GM12873 (cell line): ENCODE measurements around the gene PSMD1.

Source experiments
- TF ChIP-seq, protein P1 (sequence below): IDR thresholded peaks from 2 replicates; pipeline ENCODE4 v1.5.1; 2012; ENCODE audit warnings: low read depth, mild to moderate bottlenecking, moderate library complexity, low read length, control low read depth; ENCODE audit not compliant: insufficient read depth; ENCODE audit errors: missing control alignments

PSMD1 gene

DNA sequence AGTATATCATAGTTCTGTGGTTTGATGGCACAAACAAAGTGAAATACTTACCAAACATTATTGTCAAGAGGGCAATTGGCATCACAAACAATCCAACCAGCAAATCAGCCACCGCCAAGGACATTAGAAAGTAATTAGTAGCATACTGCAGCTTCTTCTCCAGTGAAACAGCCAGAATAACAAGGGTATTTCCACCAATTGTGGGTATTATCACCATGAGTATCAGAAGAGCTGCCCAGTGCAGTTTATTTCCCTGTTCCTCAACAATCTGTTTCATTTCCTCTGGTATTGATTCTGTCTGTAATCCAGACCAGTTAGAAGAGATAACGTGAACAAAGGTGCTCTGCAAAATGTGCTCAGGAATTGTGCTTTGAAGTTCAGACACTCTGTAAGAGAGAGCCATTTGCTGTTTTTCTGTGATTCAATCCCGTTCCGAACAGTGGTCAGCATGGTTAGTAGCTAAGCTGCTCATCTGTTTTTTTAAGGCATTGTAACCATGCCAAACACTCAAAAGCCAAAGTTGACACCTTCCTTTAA lies 66.8 kb downstream of the PSMD1 start:
- TF ChIP-seq, protein P1, sequence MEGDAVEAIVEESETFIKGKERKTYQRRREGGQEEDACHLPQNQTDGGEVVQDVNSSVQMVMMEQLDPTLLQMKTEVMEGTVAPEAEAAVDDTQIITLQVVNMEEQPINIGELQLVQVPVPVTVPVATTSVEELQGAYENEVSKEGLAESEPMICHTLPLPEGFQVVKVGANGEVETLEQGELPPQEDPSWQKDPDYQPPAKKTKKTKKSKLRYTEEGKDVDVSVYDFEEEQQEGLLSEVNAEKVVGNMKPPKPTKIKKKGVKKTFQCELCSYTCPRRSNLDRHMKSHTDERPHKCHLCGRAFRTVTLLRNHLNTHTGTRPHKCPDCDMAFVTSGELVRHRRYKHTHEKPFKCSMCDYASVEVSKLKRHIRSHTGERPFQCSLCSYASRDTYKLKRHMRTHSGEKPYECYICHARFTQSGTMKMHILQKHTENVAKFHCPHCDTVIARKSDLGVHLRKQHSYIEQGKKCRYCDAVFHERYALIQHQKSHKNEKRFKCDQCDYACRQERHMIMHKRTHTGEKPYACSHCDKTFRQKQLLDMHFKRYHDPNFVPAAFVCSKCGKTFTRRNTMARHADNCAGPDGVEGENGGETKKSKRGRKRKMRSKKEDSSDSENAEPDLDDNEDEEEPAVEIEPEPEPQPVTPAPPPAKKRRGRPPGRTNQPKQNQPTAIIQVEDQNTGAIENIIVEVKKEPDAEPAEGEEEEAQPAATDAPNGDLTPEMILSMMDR, result no peak

DNA sequence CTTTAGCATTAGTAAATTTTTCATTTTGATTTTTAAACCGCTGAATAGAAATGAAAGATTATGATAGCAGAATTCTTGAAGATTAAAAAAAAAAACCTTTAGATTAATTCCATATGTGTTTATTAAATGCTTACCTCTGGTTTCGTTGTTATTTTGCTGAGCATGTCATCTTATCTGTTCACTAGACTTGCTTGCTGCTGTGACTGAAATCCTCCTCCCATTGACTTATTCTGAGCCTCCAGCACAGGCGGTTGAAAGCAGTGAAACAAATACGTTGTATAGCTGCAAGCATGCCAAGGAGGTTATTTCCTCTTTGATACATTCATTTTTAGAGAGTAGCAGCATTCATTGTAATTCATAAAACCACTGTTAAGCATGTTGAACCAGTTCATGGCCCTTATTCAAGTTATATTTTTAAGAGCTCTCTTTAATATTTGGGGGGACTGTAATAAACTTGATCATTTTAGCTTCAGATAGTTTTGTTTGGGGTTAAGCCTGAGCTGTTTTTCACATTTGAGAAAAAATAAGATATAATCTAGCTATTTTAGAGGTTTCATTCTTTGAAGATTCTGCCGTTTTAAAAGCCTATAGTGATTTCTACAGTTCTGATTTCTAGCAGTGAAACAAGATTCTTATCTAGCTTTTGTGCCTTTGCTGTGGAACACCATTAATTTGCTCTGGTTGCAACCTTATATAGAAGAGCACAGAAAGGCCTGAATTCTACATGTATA lies 68.3 kb downstream of the PSMD1 start, which contains the start of gene HTR2B:
TSS of gene HTR2B (minus strand) at position 205 of the 731 bp plus-strand sequence. CDS start 1,278 bp downstream, outside the sequence.
- TF ChIP-seq, protein P1, result no peak

DNA sequence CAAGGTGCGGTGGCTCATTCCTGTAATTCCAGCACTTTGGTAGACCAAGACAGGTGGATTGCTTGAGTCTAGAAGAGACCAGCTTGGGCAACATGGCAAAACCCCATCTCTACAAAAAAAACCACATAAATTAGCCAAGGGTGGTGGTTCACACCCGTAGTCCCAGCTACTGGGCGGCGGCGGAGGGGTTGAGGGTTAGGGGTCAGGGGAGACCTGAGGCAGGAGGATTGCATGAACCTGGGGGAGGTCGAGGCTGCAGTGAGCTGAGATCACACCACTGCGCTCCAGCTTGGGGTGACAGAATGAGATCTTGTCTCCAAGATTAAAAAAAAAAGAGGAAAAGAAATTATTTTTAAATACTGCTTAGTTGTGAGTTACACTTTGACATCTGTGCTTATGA lies 69.5 kb downstream of the PSMD1 start:
- TF ChIP-seq, protein P1, result no peak

DNA sequence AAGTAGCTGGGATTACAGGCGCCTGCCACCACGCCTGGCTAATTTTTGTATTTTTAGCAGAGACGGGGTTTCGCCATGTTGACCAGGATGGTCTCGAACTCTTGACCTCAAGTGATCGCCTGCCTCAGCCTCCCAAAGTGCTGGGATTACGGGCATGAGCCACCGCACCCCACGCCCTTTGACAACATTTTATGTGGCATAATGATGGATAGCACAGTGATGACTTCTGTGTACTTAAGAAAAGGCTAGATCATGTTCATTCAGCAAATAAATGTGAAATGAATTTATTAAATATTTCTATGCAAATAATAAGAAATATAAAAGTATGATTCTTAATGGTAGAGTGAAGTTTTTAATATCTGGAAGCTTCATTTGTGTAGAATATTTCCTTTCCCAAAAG lies 70.8 kb downstream of the PSMD1 start:
- TF ChIP-seq, protein P1, result no peak

DNA sequence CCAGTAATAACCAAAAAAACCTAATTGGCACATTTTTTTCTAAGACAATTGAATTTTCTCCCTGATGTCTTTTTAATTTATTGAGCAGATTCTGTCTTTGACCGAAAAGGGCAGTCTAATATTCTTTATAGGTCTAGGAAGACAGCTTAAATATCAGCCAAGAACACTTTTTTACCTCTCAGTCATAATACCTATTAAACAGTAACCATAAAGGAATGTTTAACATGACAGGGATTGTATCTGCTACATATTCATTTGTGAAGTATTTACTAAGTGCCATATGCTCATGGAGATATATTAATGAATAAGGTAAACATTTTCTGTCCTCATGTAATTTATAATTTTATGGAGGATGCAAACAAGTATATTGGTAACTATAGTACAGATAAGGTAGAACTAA lies 71.3 kb downstream of the PSMD1 start:
- TF ChIP-seq, protein P1, result no peak

DNA sequence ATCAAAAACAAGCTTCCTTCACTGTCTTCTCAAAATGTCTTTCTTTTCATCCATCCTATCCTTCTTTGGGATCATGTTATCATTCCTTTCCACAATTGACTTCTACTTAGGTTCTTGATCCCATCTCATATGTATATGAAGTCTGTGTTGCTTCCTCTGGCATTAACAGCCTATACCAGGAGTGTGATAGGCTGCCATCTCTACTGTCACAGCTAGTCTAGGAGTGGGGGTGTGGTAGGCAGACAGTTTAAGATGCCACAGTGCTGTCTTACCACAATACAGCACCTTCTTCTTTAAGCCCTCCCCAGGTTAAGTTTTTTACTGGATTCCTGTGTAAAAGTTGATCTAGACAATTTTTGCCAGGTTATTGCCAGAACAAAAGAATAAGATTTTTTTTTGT lies 71.9 kb downstream of the PSMD1 start:
- TF ChIP-seq, protein P1, result no peak

DNA sequence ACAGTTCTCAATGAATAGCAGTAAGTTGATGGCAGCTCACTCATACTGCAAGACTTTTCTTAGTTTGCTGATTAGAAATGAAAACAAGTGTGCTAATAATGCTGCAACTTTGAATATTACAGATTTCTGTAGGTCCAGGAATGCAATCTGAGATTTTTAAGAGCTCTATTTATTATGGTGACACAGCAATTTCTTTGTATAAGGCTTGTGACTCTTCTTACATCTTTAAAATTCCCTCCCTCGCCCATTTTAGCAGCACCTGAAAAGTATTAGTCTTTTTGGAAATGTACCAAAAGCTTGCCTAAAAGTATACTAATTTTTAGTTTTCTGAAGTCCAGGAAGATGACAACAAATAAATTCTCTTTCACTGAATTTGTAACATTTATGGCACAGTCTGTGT lies 72.5 kb downstream of the PSMD1 start:
- TF ChIP-seq, protein P1, result no peak
